NCI-H2081 (cell line): ENCODE data around the gene SYT1.

Source experiments
- DNase-seq, 2 experiments: peaks; one replicate each; lab custom pipeline; 2025; lab: John Stamatoyannopoulos, UW

The SYT1 gene

DNA sequence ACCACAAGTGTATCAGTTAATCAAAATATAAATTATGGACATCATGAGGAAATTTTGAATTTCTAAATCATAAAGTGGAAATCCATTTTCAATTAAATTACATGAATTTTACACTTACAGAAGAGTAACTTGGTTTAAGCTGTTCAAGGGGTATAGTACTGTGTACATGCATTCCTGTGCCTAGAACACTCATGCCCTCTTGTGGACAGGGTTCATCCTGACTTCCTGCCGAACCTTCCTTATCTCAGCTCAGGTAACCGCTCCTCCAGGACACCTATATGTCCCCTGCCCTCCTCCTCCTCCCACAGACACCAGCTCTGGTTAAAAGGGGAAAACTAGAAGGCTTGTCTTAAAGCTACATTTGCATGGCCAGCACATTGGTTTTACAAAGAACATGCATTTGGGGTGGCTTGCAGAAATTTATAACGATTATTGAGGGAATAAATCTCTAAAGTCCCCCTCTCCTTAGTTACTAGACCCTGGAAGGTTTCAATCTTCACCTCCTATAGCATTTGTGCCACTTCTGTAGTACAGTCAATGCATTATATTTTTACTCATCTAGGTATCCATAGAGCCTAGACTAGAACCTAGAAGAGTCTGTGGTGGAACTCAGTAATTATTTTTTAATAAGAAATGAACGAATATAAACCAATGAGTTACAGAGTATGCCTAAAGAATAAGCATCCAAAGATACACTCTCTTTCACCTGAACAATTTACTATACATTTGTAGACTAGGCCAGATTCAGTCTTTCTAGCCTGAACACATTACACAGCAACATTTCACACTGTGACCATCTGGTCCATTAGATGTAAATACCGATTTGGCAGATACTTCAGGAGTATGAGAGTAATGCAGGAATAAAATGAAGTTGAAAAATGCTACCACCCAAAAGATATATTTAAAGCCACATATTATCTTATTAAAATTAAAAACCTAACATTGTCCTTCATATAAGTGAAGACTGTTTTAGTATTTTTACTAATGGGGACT lies 480.6 kb downstream of the SYT1 start:
- peak; percentile 55 to 73 for DNase-seq

DNA sequence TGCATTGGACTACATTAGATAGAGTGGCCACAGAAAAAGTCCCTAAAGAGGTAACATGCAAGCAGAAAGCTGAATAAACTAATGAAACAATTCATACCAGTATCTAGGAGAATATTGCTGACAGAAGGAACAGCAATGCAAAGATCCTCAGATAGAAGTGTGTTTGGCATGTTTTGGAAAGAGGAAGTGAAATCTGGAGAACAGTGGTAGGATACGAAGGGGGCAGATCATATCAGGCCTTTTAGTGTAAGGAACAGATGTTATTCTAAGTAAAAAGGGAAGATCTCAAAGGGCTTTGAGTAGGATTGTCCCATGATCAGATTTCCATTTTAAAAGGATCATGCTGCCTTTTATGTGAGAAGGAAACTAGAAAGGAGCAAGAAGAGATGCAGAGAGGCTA lies 483.3 kb downstream of the SYT1 start:
- DNase-seq, result no peak

DNA sequence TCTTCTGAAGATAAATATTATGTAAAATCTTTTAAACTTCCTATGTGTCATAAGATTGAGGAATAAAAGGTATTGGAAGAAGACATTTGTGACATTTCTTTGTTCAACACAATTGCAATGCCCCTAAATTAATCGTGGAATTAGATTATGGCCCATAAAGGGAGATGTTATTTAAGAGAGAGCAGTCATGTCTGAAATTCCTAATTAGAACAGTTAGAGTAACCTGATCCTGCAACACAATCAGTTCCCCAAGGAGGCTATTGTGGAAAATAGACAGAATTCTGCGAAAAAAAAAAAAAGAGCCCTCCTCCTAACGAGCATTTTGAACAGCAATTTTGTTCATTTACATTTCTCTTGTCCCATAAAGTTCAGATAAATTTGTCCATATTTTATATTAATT lies 486.7 kb downstream of the SYT1 start:
- DNase-seq, result no peak

DNA sequence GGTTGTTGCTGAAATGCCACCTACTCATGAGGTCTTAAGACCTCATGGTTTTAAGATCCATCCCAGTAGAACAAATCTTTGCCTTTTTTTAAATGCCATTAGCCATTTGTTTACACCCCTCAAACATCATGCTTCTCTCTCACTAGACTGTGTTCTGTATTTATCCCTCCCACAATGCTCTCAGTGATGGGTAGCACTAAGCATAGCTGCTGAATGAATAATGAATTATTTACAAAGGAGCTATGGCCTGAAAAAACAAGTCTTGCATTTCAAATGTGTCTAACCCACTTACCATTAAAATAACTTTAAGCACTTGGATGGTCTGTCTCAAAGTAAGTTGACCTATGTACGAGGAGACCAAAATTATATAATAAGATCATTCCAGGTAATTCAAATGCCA lies 491.6 kb downstream of the SYT1 start:
- DNase-seq, result no peak

DNA sequence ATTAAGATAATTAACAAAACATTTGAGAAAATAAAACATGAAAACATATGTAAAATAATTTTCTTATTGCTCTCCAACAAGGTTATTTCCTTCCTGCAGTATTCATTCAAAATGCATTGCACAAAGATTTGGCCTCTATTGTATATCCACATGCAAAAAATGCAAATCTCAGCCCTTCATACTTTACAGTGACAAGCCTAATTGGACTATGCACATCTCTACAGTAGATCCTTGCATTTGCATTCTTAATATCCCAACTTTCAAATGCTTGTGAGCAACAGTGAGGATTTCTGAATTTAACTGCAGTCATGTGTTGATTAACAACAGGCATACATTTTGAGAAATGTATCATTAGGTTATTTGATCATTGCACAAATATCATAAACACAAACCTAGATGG lies 492.5 kb downstream of the SYT1 start:
- no peak for DNase-seq

DNA sequence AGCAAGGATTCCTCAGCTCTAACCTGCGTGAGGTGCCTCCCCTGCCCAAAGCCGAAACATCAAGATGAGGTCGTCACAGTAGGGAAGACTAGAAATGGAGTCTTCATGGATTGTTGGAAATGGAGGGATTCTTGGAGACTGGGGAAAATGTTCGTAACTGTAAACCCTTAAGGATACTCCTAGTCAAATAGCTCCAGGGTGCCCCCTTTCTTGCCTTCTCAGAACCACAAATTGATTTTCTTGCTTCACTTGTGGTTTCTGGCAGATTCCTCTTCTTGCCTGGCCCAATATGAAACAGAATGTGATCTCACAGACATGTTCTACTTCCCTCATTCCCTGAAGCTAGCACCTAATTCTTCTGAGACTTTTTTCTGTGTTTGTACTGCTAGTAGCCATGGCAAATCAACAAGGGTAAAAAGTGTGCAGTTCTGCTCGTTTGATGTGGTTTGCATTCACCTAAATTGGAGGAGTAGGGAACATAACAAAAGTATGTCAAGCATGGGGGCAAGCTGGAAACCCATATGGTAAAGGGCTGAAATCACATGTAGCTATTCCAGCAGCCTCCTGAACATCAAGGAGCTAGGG lies 494.2 kb downstream of the SYT1 start:
- no peak for DNase-seq

DNA sequence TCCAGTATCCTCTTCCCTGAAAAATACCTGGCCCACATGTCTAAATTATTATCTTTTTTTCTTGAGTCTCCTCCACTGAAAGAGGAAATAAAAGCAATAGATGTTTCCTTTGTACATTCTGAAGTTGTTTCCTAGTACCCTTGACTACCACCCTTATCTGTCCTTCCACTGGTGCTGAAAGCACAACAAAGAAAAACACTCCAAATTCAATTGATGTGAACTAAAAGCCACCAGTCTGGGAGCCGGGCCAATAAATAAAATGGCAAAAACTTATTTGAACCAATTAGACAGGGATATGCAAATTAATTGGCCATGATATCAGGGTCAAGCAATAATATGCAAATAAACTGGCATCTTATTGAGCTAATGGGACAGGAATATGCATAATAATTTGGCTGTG lies 495.7 kb downstream of the SYT1 start:
- no peak for DNase-seq

DNA sequence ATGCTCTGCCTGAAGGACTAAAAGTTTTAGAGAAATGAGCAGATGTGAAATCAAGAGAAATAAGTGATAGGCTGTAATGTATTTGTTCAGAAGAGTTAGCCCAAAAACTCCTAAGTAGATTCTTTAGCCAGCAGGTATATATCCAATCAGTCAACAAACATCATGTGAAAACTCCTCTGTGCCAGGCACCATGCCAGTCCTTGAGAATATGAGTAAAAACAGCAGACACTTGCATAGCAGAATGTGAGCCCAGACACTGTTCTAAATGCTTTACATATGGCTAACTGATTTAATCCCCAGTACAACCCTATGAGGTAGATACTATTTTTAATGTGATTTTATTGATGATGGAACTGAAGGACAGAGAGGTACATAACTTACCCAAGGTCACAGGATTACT lies 496.4 kb downstream of the SYT1 start:
- DNase-seq, result no peak

DNA sequence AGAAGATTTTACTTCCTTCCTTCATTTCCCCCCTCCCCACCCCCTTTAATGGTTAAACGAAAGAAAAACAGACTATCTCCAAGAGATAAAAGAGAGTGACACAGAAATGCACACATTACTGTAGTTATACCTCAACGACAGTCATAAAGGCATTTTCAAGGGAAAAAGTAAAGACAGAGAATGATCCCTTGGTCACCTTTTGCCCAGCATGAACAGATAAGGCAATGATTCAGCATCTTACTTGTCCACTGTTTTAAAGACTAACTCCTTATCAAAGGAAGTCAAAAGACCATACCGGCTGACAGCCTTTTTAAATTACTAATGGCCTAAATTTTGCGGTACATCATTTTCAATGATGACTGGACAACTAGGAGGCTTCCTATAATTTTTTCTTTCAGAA lies 499.6 kb downstream of the SYT1 start:
- DNase-seq, result no peak

DNA sequence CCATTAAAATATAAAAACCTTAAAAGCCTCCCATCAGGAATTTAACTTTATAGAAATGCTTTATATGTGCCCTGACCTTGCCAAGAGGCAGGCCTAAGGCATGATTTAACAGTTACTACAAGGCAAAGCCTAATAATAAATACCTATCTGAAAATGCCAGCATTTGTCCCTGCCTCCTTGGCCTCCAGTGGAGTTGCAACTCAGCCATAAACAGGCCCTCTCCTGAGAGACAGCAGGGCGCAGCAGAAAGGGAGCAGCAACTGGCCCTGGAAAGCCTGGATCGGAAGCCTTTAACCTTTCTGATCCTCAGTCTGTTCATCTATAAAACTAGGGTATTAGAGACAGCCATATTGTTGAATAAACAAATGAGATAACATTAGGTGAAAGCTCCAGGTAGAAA lies 501.8 kb downstream of the SYT1 start:
- DNase-seq, result no peak

DNA sequence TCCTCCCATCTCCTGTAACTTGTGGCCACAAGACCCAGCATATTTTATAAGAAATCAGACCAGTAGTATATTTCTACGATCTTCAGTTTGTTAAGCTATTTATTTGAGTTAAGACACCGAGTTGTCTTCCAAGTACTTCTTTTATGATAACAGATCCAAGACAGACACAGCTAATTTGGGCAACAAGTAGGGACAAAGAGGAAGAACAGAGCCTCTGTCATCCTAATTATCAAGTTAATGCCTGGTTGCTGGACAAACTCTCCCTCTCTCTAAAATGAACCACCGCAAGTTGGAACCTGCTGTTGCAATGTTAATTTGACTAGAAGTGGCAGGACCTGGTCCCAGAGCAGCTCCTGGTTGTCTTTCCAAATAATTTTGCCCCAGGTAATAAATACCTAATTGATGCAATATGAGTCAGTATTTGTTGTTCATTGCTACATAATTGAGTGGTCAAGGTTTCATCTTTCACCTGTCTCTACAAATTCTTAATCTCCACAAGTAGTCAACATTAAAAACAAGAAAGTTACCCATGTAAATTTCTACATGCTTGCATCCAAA lies 502.5 kb downstream of the SYT1 start:
- no peak for DNase-seq

DNA sequence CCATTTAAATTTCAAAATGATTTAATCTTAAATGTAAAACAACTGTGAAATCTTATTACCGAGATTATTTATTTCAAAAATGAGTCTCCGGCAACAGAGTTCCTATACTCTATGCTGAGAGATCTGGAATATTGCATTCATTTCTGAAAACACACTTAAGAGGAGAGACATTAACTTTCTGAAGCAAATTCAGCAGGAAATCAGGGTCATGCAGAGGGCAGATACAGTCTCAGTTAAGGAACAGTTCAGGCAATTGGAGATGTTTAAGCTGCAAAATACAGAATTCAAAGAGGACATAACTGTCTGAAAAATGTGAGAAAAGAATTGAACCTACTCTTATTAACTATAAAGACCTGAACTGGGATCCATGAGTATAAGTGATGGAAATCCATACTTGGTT lies 505.4 kb downstream of the SYT1 start:
- DNase-seq, result no peak

DNA sequence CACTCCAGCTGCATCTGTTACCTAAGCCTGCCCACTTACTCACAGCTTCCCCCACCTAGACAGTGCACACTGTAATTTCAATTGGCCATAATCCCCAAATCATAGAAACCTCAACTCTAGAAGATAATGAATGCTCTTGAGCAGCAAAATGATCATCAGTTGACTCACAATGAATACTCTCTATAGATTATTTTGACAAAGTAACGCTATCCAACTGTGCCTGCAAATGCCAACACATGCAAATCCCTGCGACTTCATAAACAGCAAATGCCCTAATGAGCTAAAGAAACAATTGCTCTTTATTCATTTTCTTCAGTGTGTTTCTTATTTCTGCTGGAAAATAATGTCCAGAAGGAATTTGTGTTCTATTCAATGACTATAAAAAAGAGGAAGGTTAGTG lies 506.7 kb downstream of the SYT1 start:
- peak in 1 of 2 experiments; percentile 36 for DNase-seq

DNA sequence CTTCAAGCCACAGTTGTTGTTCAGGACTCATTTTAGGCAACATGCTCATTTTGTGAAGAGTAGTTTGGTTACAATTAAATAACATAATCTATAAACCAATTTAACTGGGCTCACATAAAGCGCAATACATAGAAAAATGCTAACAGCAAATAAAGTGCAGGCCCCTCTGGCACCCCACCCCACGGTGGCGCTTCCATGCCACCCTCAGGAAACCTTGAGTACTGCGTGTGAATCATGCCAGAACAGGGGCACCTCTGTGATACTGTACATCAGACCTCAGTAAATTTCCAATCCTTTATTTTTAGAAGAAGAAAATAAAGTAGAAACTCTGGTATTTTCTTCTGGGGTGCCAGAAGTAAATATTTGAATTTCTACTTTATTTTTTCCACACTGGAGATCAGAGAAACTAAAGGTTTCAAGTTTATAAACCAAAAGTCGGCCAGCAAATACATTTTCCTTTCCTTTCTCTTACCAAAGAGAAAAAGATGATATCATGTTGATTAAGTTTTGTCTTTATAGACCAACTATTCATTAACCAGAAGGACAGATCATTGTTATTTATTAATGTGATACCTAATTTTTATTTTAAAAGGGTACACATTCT lies 509.4 kb downstream of the SYT1 start:
- peak; percentile 35 to 58 for DNase-seq

DNA sequence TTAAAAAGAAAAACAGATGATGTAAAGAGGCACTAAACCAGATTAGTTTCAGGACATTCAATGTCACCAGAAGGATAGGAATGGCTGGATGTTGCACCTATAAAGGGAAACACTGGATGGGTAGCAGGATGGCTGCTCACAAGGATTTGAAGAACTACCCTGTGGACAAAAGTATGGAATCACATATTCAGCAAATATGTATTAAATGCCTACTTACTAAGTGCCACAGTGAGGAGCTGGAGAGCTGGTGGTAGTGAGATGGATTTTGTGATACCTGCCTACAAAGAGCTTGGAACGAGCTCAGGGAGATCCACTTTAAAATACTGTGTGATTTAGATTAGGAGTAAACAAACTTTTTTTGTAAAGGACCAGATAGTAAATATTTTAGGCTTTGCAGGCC lies 510.0 kb downstream of the SYT1 start:
- peak in 1 of 2 experiments; percentile 37 for DNase-seq

DNA sequence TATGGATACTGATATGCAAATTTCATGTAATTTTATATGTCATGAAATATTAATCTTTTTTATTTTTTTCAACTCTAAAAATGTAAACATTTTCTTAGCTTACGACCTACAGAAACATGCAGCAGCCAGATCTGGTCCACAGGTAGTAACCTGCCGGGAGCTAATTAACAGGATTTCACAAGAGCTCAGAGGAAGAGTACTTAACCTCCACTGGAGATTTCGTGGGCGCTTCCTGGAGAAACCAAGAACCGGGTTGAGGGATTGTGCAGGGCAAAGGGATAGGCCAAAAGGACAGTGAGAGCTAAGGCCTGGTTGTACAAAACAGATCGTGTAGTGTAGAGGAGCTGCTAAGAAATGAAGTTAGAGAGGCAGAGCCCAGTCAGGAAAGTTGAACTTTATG lies 510.5 kb downstream of the SYT1 start:
- DNase-seq, result no peak

DNA sequence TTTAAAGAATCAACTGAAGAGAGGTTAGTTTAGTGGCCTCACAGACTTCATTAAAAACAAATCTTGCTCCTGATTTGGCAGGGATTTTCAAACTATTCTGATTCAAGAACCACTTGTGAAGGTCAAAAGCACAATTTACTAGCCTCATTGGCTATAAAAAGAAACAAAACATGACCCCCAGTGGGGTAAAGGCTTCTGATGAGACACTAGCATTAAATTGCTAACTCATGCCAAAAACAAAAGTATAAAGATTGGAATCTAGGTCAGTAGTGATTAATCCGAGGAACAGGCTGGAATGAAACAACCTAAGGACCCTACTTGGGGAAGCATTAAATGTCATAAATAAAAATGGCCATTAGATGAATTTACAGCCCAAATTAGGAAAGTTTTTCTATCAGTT lies 513.9 kb downstream of the SYT1 start:
- no peak for DNase-seq

DNA sequence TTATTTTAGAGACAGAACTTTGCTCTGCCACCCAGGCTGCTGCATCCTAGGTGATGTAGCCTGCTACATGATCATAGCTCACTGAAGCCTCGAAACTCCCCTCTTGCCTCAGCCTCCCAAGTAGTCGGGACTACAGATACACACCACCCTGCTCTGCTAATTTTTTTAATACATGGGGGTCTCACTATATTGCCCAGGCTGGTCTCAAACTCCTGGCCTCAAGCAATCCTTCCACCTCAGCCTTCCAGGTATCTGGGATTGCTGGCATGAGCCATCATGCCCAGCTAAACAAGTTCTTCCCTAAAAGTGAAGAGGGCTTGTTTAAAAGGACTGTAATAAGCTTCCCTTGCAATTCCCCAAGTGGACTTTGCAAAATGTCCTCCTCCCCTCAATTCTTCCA lies 515.8 kb downstream of the SYT1 start:
- no peak for DNase-seq

DNA sequence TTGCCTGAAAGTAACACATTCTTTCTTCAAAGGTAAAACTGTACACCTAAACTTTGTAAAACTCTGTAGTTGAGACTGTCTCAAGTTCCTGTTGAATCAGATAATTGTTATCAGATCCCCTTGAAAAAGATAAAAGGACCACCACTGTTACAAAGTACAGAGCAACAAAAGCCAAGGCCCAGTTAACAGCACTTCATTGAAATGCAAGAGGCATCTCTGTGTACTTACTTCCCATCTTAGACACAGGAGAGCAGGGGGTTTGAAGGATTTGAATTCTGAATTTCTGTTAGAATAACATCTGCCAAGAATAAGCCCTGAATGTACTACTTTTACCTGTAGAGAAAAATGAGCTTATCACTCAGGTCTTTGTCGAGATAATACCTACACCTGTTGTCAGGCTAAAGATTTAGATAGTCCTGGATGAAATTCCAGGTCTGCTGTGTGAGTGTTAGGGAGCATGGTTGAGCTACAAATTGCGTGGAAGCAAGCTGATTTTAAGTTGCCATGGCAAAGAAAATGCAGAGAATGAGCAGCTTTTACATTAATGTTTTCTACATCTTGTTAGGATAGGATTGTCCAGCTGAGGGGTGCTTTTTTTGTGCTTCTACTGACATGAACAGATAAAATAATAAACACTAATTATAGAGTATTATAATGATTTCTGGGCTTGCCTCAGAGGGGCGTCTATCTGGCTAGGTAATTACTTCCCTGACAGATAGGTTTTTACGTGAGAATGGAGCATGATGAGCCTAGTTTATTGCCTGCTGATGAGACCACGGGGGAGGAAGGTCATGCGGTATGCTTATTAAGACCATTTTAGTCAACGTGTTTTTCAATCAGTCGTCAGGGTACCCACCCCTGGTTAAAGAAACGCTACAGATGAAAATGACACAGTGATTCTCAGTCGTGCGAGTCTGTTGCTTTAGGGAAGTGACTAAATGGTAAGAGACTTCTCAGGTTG lies 517.0 kb downstream of the SYT1 start:
- peak; percentile 80 to 93 for DNase-seq

DNA sequence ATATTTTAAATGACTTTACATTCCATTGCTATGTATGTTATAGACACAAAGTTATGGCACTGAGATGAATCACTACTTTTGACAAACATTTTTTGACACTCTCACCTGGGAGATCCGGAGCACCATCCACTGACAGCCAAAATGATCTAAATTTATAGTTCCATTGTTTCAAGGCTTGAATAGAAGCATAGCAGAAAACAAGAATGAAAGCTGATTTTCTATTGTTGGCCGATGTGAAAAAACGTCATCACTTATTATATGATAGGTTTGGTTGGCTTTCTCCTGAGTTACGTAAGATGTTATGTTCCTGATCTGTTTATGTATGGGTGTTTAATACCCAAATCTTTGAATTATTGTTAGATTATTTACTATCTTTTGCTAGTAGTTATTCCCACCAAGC lies 520.0 kb downstream of the SYT1 start:
- DNase-seq, result no peak

DNA sequence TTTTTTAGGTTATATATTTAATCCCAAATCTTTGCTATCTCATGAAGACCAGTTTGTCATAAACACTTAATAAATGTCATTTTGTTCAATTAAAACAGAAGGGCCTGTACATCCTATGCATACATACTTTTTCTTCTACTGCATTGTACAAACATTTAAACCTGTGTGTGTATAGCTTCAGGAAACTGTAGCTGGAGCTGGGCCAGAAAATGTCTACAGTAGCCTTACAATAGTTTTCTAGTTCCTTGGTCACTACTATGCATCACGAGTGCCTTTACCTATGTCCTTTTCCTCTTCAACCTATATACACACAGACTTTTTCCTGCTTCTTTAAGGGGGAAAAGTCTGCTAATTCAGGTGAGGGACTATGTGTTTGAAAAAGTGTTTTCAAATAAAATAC lies 523.4 kb downstream of the SYT1 start:
- DNase-seq, result peak in 1 of 2 experiments; percentile 35

DNA sequence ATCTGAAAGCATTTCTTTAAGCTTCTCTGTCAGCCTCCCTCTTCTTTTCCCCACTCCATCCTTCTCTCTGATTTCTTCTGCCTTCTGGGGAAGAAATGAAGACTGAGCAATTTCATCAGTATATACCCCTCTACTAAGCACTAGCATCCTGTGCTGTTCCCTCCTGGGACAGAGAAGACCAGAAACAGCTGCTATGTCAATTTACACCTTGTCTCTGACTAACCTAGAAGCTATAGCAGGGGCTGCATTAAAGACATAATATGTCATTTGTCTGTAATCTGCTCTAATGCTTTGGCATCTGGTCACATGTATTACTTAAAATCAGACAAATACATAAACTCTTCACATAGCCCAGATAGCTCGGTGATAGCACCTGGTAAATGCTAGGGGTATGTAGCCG lies 529.3 kb downstream of the SYT1 start:
- no peak for DNase-seq
